Measurements from ENCODE around the gene RAB3D.

GRCh38 chr19:11355160-11356073 is 16.0 kb upstream of the RAB3D start, which contains the start of gene PLPPR2:
- TF ChIP-seq CTCF (IDR thresholded peaks at IDR 0.05), result no peak
- TF ChIP-seq POLR2A (IDR thresholded peaks at IDR 0.05), result no peak
